SK-MEL-5 (cell line): ENCODE data around the gene FABP6. TPM values are rescaled to one million over a fixed set of nuclear protein-coding genes. Genes with fewer than 3 reads are reported as not detected.
"Not testable (repeated sequence)": the region's sequence is repeated elsewhere in the genome, so short reads cannot be mapped to it uniquely, and the experiment has no call there.

ENCODE experiments used
- DNase-seq: peaks from one replicate; pipeline ENCODE4 v3.0.0-alpha.2; 2016; ENCODE audit warnings: low read depth, low spot score
- in situ Hi-C: cut with HindIII; loops from 2 replicates; pipeline ENCODE4 v1.10.0; 2016; ENCODE audit warnings: low sequenced_read_pairs, high pct_unique_total_duplicates, low pct_unique_long_range_greater_than_20kb
- total RNA-seq: library from RNA; depleted of rRNA; stranded (reverse); fragments of >200 nt; shearing (Covaris generic); gene quantifications from 2 replicates; pipeline ENCODE4 v1.2.3, GENCODE V29; 2014

FABP6 gene
- total RNA-seq, 1 experiment from 2014 or later, result 3.0 TPM

GRCh38 chr5:160209917-160210316 lies 19.4 kb upstream of the FABP6 start:
- DNase-seq, result no peak
- in situ Hi-C loops, result no loop called here

DNA sequence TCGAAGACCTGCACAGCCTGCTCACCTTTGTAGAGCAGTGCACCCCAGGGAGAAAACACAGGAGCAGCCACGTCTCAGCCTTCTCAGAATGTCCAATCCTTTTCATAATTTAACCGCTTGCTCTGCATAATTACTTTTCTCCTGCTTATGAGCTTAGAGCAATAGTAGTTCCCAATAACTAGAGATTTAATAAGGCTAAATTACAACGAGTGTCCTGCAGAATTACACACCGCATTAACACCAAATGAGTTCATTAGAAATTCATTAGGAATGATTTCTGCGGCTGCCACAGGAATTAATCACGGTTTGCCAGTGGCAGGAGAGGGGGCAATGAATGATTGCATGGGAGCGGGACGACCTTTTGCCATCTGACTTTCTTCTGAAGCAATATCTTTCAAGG lies 18.7 kb upstream of the FABP6 start:
- DNase-seq, result no peak
- in situ Hi-C loops, result no loop called here

DNA sequence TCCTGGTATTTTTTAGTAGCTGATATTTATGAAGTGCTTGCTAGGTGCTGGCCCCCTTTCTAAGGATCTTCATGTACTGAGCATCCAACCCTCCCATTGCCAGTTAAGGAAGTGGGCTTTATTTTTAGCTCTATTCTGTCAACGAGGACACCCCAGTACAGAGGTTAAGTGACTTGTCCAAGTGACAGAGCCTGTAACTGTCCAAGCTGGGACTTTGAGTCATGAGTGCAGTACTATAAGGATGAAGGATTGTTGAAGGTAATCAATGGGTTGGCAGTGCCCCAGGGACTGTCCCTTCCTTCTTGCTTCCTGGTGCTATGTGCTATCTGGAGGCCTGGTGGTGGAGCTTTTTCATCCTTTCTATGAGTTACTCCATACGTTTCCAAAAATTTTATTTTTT lies 18.0 kb upstream of the FABP6 start:
- in situ Hi-C loops, result no loop called here
- no peak for DNase-seq

DNA sequence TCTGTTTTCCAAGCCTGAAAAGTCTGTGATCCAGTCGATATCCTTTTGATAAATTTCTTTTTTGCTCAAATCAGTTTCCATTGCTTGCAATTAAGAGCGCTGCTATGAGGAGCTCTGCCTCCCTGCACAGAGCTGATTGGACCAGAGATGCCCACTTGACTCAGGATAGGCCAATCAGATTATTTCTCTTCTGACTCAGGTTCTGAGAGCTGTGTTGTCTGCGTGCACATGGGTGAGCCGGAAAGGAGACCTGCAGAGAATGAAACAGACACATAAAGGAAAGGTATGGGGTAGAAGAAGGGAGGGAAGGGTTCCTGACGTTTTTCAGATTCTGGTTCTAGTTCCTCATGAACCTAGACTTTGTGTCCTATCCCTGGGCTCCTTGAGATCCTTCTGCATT lies 15.8 kb upstream of the FABP6 start:
- DNase-seq, result peak; percentile 51
- in situ Hi-C loops, result no loop called here

GRCh38 chr5:160219356-160219755 lies 9.9 kb upstream of the FABP6 start:
- in situ Hi-C loops, result no loop called here
- DNase-seq, result no peak

DNA sequence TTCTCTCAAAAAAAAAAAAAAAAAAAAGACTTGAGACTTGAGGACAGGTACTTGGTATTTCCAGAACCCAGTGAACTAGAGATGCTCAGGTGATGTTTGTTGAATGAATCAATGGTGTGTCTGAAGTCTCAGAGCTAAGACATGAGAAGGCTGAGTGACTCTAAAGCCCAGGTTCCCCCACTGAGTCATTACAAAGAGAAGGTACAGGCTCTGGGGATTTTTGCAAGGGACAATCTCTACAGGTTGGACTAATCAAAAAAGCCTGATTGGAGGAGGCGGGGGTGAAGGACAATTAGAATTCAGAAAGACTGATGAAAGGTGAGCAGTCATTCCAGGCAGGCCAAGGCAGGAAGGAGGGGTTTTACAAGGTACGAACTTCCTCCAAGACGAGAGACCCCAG lies 8.2 kb upstream of the FABP6 start:
- no peak for DNase-seq
- in situ Hi-C loops, result no loop called here

- no peak for DNase-seq
- in situ Hi-C loops, result no loop called here
Measured at GRCh38 chr5:160227012-160227411, 2.3 kb upstream of the FABP6 start.

DNA sequence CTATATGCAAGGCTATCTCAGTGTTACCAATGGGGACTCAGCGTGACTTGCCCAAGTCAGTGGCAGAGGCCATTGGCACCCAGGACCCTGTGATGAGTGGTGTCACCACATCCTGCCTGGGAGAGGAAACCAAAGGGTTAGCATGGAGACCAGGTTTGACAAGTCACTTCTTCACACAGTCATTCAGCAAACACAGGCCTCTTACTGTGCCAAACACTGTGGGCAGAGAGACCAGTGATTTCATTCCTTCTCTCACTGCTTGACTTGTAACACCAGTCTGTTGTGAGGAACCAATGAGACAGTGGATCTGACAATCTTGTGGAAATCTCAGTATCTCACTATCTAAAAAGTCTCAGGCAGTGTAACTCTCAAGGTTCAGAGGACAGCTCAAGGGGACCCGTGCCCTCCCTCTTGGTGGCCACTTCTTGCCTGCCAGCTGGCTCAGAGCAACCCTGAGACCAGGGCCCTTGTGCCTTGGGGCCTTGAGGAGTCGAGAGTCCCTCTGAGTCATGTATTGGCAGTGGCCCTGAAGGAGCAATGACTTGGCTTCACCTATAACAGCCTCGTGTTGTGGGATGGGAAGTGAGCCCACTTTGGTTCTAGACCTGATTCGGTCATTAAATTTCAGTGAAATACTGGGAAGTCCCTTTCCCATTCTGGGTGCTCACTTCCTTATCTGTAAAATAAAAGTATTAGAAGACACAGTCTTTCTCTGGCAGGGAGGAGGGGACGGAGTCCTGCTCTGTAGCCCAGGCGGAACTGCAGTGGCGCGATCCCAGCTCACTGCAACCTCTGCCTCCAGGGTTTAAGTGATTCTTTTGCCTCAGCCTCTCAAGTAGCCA lies 1.6 kb downstream of the FABP6 start:
- no peak for DNase-seq
- in situ Hi-C loops, result no loop called here

DNA sequence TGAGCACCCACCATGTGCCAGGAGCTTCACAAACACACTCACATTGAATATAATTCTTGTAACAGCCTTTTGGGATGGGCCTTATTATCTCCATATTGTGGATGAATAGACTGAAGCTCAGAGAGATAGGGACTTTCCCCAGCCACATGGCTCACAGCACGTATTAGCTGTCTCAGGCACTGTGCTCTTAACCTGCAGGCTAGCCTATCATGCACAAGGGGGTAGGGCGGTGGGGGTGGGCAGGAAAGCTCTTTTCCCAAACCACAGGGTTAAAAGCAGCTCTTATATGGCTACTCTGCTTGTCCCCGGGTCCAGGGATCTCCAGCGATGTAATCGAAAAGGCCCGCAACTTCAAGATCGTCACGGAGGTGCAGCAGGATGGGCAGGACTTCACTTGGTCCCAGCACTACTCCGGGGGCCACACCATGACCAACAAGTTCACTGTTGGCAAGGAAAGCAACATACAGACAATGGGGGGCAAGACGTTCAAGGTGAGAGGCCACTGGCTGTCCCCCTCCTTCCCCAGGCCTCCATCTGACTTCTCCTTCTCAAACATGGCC lies 2.6 kb downstream of the FABP6 start:
- in situ Hi-C loops, result no loop called here
- DNase-seq, result no peak

- no peak for DNase-seq
Measured at GRCh38 chr5:160233215-160233614, 3.9 kb downstream of the FABP6 start.

GRCh38 chr5:160235731-160236130 lies 6.4 kb downstream of the FABP6 start:
- no peak for DNase-seq
- in situ Hi-C loops, result no loop called here

More at GRCh38 chr5:160233215-160233614, 3.9 kb downstream of the FABP6 start:
- in situ Hi-C loops, result no loop called here

DNA sequence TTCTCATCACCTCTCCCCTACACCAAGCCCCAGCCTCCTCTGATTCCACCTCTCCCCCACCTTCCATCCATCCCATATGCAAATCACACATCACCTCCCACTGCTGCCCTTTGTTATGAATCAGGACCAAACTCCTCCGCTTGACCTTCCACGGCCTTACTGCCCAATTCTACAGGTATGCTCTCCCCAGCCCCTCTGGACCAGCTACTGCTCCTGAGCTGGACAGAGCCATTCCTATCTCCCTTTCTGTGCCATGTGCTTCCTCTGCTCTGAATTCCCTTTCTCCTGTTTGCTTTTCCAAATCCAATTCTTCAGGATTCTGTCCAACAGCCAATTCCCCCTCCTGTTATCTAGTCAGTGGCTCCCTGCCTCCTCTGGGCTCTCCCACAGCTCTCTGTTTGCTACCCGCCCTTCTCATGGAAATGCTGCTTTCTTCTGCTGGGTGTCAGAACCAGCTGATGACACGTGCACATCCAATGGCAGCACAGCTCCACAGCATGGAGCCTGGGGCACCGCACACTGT lies 8.3 kb downstream of the FABP6 start:
- in situ Hi-C loops, result no loop called here
- no peak for DNase-seq

DNA sequence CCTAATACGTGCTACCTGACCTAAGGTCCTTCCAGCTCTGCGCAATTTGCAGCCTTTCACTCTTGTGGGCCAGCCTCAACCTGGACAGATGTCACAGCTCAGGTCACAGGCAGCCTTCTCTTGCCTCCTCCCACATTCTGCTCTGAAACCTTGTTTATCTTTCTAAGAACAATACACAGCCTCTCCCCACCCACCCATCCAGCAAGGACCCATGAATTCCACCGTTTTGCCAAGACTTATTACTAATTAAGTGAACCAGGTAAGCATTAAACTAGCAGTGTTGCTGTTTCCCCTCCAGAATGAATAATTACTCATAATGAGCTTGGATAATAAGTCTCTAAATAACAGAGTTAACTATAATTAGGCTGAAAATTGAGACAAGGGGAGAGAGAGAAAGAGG lies 11.0 kb downstream of the FABP6 start:
- DNase-seq, result no peak
- in situ Hi-C loops, result no loop called here

DNA sequence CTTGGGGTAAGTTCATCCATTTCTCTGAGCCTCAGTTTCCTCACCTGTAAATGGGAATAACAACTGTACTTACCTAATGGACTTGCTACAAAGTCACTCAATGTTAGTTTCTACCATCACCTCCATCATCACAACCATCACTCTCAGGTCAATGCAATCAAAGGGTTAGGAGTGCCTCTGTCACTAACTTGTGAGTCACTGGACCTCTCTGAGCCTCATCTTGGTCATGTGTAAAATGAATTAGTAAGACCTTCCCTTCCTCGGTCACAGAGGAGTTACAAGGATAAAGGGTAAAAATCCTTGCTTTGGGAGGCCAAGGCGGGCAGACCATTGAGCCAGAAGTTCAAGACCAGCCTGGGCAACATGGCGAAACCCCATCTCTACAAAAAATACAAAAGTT lies 12.8 kb downstream of the FABP6 start:
- in situ Hi-C loops, result no loop called here
- no peak for DNase-seq

DNA sequence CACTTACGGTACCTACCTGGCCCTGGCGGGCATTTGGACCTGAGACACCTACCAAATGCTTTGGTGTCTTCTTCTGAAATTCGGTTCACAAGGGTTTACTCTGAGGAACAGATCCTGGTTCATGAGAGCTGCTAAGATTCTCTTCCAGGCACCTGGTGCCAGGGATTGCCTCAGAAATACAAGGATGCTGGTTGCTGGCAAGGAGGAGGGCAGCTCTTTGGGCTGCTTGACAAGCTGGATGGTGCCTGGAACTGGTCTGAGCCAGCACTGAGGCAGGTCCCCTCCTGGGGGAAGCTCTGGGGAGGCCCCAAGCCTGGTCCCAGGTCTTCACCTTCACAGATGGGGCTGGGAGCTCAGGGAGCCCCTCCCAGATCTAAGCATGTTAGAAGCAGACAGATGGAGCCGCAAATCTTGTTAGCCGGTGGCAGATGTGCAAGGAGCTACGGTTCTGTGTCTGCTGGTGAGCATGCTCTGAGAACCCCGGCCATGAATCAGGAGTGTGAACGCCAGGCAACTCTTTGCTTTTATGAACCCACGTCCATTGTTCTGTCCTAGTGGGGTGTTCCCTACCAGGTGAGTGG lies 16.3 kb downstream of the FABP6 start:
- DNase-seq, result no peak
- in situ Hi-C loops, result no loop called here

DNA sequence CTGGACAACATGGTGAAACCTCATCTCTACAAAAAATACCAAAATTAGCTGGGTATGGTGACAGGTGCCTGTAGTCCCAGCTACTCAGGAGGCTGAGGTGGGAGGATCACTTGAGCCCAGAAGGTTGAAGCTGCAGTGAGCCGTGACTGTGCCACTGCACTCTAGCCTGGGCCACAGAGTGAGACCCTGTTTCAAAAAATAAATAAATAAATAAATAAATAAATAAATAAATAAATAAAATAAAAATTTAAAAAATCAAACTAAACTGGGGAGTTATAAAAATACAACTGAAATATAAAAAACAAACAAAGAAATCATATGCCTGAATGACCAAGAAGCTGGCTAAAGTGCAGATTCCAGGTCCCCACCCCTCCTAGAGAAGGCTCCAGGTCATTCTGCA lies 20.3 kb downstream of the FABP6 start:
- in situ Hi-C loops, result not testable (repeated sequence)

DNA sequence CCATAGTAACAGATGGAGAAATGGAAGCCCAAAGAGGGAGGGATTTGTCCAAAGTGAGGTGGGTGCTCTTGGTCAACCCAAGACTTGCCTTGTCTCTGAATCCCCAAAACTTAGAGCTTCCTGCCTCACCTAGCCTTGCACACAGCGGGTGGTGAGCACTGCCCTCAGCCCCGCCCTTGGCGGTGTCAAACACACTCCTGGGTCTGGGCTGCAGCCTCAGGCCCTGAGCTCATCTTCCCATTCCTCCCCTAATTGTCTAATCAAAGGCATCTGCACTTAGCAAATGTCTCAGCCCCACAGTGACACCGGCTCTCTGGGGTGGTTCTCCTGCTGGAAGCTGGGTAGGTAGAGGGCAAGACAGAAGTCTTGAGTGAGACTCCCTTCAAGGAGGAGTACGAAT lies 20.9 kb downstream of the FABP6 start:
- in situ Hi-C loops, result no loop called here
- DNase-seq, result no peak

More for the DNA sequence above, 20.3 kb downstream of the FABP6 start:
- not testable (repeated sequence) for DNase-seq

DNA sequence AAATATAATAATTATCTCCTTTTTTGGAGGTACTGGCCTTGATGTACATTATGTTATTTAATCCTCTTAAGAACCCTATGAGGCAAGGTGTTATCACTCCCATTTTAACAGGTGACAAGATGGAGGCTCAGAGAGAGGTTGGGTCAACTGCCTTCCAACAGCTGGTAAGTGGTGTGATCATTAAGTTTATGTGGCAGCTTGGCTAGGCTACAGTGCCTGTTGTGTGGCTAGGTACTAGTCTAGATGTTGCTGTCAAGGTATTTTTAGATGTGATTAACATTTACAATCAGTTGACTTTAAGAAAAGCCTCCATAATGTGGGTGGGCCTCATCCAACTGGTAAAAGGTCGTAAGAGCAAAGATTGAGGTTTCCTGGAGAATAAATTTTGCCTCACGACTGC lies 21.5 kb downstream of the FABP6 start:
- in situ Hi-C loops, result no loop called here
- DNase-seq, result no peak
